SH-SY5Y (cell line): ENCODE data around the gene SVIL.

ENCODE experiments used
- GATA2 ChIP-seq: IDR thresholded peaks from 2 replicates; pipeline ENCODE4 v1.6.1; 2011; ENCODE audit warnings: mild to moderate bottlenecking, low read depth, low read length
- GATA3 ChIP-seq: IDR thresholded peaks from 2 replicates; pipeline ENCODE4 v1.6.1; 2011; ENCODE audit warnings: low read depth, mild to moderate bottlenecking, low read length, moderate library complexity

SVIL gene

DNA sequence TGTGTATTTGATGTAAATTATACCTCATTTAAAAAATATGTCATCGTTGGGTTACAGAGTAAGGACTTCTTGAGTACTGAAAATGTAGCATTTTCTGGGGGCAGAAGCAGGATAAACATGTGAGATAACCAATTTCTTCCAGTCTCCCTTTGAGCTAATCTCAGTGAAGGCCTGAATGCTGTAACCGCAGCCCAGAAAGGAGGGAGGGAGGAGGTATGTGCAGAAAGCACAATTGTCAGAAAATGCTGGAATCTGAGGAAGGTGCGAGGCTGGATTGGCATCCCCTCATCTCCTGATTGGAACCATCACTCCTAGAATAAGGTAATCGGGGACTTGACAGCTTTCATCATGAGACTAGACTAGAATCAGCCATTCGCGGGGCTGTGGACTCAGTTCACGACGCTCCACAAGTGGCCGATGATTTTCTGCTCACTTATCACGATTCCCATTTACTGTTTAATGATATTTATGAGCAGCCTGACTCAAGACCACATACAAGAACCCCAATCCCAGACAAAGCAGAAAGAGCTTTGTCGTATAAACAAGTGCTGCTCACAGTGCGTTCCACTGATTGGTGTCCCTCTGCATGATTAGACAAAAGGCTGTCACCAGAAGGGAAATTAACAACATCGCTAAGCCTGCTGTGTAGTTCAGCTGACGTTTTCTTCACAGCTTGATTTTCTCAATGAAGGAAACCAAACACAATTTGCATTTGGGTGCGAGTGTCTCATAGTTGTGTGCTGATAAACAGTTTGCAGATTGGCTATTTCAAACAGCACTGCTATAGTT lies 93.2 kb downstream of the SVIL start:
- TF ChIP-seq GATA3 = no peak
- TF ChIP-seq GATA2 = no peak

GRCh38 chr10:29540016-29540415 lies 94.8 kb downstream of the SVIL start:
- TF ChIP-seq GATA2 = no peak

DNA sequence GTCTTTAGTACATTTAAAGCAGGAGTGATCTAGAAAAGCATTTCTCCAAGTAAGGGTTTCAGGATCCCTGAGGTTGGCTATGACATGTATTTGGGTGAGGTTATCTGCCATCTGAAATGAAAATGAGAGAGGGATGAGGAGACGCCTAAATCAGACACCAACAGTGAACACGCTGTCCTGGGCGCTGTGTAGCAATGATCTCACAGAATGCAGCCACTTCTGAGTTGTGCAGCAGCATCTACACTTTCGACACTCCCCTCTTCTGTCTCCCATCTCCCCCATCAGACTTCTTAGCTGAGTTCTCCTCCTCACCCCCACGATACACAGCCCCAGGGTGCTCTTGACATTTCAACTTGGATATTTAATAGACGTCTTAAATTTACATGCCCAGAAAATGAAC lies 95.4 kb downstream of the SVIL start:
- TF ChIP-seq GATA2 (no peak), GATA3 (no peak)

DNA sequence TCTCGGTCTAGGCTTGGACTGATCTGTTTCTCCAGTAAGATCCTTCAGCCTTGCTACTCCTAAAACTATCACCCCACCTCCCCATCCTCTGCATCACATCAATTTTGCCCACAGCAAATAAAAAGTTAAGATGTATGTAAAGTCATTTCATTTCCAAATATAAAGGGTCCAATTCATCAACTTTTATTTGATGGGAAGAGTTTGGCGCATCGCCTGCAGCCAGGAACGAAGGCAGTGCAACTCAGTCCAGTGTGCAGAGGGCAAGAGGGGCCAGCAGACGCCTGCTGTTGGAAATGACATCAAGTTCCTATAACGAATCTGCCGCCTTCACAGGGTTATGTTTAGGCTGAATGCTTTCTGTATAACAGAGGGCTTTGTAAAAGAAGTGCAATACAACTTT lies 97.0 kb downstream of the SVIL start:
- no peak for TF ChIP-seq GATA3
- TF ChIP-seq GATA2 = no peak

- no peak for TF ChIP-seq GATA3
- TF ChIP-seq GATA2 = no peak
Measured at GRCh38 chr10:29535778-29536453, 98.9 kb downstream of the SVIL start.

- TF ChIP-seq GATA2 (peak; percentile 54), GATA3 (no peak)
Measured at GRCh38 chr10:29535012-29535777, 99.6 kb downstream of the SVIL start.

DNA sequence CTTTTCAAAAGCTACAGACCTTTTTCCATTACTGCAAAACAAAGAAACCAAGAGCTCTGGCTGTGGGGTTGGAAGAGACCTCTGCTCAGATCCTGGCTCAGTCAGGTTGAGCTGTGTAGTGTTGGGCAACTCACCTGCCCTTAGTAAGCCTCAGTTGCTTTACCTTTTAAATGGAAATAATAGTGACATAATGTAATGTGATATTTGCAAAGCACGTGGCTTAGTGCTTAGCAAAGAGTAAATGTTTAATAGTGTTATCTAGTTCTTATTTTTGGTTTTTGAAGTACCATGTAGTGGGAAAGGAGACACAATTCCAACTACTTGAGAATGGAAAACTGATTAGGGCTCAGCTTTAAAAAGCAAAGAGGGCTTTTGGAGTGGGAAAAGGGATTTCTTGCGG lies 100.2 kb downstream of the SVIL start:
- no peak for TF ChIP-seq GATA3
- TF ChIP-seq GATA2 = no peak

DNA sequence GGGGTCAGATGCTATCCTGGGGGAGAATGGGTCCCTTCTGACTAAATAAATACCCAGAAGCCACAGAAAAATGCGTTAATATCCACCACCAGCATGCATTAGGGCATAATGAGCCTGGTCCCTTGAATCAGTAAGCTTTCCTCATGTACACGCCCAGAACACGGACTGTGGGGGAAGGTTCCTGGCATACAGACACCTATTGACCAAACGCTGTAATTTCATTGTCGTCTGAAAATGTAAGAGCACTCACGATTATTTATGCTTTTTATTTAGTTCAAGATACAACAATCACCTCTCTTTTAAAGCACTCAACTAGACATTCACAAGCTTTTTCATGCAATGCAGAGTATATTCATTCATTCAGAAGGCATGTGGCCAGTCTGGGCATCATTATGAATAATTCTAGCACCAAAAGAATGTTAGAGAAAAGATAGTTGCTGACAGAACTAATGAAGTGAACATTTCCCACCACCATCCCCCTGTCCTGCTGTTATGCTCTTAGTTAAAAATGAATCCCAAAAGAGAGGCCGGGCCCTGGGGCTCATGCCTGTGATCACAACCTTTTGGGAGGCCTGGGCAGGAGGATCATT lies 101.0 kb downstream of the SVIL start:
- TF ChIP-seq GATA3 (no peak), GATA2 (no peak)

GRCh38 chr10:29533046-29533445 lies 101.7 kb downstream of the SVIL start:
- TF ChIP-seq GATA3 = no peak
- TF ChIP-seq GATA2 = no peak

GRCh38 chr10:29532256-29532878 lies 102.4 kb downstream of the SVIL start:
- TF ChIP-seq GATA3 = no peak
- TF ChIP-seq GATA2 = no peak

DNA sequence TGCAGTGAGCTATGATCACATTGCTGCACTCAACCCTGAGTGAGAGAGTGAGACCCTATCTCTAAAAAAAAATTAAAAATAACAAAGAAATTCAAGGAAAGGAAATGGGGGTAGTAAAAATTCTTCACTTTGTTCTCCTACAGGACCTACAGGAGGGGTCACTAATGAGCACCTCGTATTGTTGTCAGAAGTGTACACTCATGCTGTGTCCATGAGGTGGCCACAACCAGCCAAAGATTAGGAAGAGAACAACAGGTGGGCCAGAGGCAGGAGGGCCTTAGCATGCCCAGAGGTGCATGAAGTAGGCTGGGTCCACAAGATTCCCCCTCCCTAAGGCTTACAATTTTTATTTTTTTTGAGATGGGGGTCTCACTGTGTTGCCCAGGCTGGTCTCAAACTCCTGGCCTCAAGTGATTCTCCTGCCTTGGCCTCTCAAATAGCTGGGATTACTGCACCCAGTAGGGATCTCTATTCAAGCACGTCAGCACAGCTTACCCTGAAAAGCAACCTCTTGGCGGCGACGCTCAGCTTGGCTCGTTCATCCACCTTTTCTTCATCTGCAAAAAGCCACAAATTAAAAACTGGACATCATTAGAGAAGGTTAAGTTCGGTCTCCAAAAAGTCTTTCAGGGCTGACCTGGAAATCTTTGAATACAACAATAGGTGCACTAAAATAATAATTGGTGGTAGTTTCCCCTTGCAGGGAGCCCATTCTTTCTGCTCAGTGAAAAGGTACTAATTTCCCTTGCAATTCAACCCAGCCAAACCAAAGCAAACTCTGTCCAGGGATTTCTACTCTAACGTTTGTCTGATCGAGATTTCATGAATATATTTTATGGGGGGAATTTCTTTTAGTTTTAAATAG lies 104.4 kb downstream of the SVIL start:
- no peak for TF ChIP-seq GATA2
- no peak for TF ChIP-seq GATA3

GRCh38 chr10:29529146-29529545 lies 105.6 kb downstream of the SVIL start:
- no peak for TF ChIP-seq GATA2
- TF ChIP-seq GATA3 = no peak

DNA sequence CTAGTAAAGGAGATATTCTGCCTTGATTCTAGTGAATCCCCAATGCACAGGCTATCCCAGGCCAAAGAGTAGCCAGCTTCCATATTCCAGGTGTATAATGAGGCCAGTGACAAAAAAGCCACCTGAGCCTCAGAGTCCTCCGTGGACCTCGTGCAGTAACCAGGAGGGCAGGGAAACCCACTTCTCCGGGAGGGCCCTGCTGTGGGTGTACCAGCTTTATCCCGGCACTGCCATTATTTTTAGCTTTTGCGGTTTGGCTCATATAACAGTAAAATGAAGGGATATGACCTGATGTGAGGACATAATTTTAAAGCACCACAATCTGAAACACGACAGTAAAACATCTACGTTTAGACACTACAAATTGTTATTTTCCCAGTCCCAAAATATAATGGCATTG lies 109.0 kb downstream of the SVIL start:
- TF ChIP-seq GATA2 = no peak
- no peak for TF ChIP-seq GATA3
